Measurements from ENCODE around the gene APLP1.
A peak's percentile ranks its signal among the peaks of the same experiment; 100 is the strongest.

Gene APLP1

DNA sequence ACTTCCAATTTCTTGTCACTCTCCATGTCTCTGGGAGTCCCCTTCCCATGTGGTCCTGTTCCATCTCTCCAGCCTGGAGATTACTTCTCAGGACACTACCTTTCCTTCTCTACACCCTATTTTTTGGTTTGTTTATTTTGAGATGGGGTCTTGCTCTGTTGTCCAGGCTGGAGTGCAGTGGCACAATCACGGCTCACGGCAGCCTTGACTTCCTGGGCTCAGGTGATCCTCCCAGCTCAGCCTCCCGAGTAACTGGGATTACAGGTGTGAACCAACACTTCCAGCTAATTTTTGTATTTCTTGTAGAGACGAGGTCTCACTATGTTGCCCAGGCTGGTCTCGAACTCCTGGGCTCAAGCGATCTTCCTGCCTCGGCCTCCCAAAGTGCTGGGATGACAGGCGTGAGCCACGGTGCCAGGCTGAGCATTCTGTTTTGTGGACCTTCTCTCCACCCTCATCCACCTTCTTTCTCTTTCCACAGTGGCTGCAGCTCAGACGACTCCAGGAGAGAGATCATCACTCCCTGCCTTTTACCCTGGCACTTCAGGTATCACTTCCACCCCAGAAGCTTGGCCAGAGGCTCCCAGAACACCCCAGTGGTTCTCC lies 34.6 kb downstream of the APLP1 start:
- in situ Hi-C loops (cut with MboI; ENCODE audit: low sequenced_read_pairs, unreplicated experiment): no loop called here
- TF ChIP-seq, protein P1, sequence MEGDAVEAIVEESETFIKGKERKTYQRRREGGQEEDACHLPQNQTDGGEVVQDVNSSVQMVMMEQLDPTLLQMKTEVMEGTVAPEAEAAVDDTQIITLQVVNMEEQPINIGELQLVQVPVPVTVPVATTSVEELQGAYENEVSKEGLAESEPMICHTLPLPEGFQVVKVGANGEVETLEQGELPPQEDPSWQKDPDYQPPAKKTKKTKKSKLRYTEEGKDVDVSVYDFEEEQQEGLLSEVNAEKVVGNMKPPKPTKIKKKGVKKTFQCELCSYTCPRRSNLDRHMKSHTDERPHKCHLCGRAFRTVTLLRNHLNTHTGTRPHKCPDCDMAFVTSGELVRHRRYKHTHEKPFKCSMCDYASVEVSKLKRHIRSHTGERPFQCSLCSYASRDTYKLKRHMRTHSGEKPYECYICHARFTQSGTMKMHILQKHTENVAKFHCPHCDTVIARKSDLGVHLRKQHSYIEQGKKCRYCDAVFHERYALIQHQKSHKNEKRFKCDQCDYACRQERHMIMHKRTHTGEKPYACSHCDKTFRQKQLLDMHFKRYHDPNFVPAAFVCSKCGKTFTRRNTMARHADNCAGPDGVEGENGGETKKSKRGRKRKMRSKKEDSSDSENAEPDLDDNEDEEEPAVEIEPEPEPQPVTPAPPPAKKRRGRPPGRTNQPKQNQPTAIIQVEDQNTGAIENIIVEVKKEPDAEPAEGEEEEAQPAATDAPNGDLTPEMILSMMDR (IDR thresholded peaks at IDR 0.05; ENCODE audit: borderline replicate concordance, control extremely low read depth, extremely low read depth, insufficient read depth, missing control alignments): no peak
- no peak for DNase-seq (ENCODE audit: low spot score)

DNA sequence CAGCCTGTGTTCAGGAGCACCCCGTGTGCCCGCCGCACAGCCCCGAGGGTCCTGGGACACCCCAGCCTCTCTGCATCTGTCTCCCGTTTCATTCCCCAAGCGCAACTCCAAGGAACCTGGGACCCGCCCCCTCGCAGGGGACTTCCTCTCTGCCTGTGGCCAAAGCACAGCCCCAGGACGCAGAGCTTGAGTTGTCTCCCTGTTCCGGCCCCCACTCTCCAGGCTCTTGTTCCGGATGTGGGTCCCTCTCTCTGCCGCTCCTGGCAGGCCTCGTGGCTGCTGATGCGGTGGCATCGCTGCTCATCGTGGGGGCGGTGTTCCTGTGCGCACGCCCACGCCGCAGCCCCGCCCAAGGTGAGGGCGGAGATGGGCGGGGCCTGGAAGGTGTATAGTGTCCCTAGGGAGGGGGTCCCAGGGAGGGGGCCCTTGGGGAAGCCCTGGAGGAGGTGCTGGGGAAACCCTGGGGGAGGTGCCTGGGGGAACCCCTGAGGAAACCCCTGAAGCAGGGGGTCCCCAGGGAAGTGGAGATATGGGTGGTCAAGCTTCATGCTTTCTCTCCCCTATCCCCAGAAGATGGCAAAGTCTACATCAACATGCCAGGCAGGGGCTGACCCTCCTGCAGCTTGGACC lies 35.3 kb downstream of the APLP1 start:
- TF ChIP-seq, protein P1 (IDR thresholded peaks at IDR 0.05; ENCODE audit: borderline replicate concordance, control extremely low read depth, extremely low read depth, insufficient read depth, missing control alignments): no peak
- in situ Hi-C loops (cut with MboI; ENCODE audit: low sequenced_read_pairs, unreplicated experiment): no loop called here
- peak; percentile 83 for DNase-seq (ENCODE audit: low spot score)

DNA sequence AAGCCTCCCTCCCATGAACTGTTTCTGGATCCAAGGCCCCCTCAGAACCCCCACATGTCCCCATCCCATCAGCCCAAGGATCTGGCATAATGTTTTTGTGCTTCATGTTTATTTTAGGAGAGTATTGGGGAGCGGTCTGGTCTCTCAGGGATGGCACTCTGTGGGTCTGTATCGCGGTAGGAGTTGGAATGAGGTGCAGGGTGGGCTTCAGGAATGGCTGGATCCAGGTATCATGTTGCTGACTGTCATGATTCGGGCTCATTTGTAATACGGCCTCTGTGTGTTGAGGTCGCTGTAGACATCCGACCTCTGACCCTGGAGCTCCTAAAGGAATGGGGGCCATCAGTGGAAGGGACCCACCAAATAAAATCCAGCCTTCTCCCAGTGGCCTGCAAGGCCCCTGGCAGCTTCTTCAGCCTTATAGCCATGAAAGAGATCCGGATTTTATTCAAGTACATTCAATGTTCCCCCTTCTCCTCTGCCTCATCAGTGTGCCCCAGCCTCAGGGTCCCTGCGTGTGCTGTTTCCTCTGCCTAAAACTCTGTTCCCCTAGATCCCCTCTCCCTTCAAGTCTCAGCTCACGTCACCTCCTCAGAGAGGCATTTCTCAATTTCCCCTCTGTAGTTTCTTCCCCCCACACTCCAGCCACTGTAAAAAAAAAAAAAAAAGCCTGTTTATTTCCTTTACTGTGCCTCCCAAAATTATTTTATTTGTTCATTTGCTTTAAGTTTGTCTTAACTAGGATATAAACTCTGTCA lies 36.1 kb downstream of the APLP1 start:
- in situ Hi-C loops (cut with MboI; ENCODE audit: low sequenced_read_pairs, unreplicated experiment): no loop called here
- DNase-seq (ENCODE audit: low spot score): no peak
- TF ChIP-seq, protein P1 (IDR thresholded peaks at IDR 0.05; ENCODE audit: borderline replicate concordance, control extremely low read depth, extremely low read depth, insufficient read depth, missing control alignments): no peak

DNA sequence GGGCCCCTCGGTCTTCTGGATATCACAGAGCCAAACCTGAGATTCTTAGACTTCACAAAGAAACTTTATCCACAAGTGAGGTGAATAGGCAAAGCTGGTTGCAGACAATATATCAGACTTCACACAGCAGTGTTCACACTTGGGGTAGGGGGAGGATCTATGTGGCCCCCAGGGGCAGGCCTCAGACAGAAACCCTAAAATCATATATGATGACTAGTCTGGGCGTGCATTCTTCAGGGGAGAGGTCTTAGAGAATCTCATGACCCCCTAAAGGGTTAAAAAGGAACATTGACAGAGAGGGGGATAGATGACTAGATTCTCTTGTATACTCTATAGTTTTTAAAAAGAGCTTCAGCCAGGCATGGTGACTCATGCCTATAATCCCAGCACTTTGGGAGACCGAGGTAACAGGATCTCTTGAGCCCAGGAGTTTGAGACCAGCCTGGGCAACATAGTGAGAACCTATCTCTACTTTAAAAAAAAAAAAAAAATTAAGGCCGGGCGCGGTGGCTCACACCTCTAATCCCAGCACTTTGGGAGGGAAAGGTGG lies 36.9 kb downstream of the APLP1 start:
- in situ Hi-C loops (cut with MboI; ENCODE audit: low sequenced_read_pairs, unreplicated experiment): no loop called here
- no peak for DNase-seq (ENCODE audit: low spot score)
- TF ChIP-seq, protein P1 (IDR thresholded peaks at IDR 0.05; ENCODE audit: borderline replicate concordance, control extremely low read depth, extremely low read depth, insufficient read depth, missing control alignments): no peak

DNA sequence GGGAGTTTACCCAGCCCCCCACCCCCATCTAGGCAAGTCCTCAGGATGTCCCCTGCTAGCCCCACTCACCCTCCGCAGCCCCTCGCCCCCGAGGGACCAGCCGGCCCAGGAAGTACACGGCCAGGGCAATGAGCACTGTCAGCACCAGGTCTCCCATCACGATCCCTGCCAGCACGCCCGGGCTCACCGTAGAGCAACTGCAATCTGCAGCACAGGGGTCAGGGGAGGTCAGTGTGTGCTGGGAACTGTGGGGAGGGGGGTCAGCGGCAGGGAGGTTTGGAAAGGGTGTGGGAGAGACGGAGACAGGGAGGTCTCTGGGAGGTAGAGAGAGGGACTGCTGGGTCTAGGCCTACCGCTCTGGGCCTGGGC lies 39.0 kb downstream of the APLP1 start:
- no peak for DNase-seq (ENCODE audit: low spot score)
- TF ChIP-seq, protein P1 (IDR thresholded peaks at IDR 0.05; ENCODE audit: borderline replicate concordance, control extremely low read depth, extremely low read depth, insufficient read depth, missing control alignments): no peak
- in situ Hi-C loops (cut with MboI; ENCODE audit: low sequenced_read_pairs, unreplicated experiment): no loop called here

DNA sequence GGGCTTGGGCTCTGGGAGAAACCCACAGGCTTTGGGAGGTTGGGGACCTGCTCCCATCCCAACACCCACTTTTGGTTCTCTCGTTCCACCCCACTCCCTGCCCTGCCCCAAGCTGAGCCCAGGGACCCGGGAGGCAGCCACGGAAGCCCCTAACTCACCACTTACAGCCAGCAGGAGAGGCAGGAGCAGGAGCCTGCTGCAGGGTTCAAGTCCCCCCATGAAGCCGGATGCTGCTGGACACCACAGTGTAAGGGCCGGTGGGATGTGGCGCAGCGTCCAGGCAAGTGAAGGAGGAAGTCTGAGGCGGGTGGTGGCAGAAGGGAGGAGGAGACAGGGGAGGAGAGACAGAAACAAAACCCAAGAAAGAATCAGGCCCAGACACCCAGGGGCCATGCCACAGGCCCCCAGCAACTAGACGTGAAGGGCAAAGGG lies 39.7 kb downstream of the APLP1 start, which contains the start of gene TYROBP:
Gene TYROBP, minus strand, starts transcription at position 286 of the 432 bp plus-strand sequence. Its CDS starts 67 bp downstream, at position 219.
- TF ChIP-seq, protein P1 (IDR thresholded peaks at IDR 0.05; ENCODE audit: borderline replicate concordance, control extremely low read depth, extremely low read depth, insufficient read depth, missing control alignments): no peak
- in situ Hi-C loops (cut with MboI; ENCODE audit: low sequenced_read_pairs, unreplicated experiment): no loop called here
- no peak for DNase-seq (ENCODE audit: low spot score)
